ENCODE measurements around the gene PAQR5.
"Not testable (repeated sequence)": the region's sequence is repeated elsewhere in the genome, so short reads cannot be mapped to it uniquely, and the experiment has no call there.

Gene PAQR5

DNA sequence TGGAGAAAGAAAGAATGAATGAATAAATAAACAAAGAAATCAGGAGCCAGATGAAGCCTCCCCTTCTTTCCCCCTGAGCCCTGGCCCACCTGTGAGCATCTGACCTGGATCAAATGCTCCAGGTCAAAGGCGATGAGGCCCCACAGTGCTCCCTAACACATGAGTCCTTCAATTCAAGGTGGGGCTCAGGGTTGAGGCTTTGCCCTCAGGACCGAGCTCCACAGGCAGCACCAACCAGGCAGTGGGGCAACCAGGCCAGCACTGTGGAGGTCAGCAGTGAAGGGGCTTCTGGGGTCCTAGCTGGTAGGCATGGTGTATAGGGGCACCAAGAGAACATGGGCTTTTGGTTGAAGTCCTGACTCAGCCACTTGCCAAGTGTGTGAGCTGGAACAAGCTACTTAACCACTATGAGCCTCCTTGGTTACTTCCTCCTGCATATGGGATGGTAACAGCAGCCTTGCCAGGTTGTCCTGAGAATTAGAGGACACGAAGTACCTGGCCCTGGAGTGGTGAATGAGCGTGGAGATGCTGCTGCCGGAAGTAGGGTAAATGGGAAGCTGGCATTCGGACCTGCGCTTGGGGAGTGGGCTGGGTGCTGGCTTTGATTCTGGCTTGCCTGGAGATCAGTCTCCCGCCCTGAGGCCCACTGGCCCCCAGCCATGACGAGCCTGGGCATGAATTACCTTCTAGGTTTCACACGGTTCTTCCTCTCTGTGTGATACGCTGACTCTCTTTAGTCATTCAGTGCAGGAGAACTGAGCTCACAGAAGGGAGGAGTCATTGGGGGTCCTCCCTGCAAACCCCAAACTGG lies 10.0 kb upstream of the PAQR5 start:
- TF ChIP-seq, protein P1, sequence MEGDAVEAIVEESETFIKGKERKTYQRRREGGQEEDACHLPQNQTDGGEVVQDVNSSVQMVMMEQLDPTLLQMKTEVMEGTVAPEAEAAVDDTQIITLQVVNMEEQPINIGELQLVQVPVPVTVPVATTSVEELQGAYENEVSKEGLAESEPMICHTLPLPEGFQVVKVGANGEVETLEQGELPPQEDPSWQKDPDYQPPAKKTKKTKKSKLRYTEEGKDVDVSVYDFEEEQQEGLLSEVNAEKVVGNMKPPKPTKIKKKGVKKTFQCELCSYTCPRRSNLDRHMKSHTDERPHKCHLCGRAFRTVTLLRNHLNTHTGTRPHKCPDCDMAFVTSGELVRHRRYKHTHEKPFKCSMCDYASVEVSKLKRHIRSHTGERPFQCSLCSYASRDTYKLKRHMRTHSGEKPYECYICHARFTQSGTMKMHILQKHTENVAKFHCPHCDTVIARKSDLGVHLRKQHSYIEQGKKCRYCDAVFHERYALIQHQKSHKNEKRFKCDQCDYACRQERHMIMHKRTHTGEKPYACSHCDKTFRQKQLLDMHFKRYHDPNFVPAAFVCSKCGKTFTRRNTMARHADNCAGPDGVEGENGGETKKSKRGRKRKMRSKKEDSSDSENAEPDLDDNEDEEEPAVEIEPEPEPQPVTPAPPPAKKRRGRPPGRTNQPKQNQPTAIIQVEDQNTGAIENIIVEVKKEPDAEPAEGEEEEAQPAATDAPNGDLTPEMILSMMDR (conservative IDR thresholded peaks at IDR 0.05): no peak

DNA sequence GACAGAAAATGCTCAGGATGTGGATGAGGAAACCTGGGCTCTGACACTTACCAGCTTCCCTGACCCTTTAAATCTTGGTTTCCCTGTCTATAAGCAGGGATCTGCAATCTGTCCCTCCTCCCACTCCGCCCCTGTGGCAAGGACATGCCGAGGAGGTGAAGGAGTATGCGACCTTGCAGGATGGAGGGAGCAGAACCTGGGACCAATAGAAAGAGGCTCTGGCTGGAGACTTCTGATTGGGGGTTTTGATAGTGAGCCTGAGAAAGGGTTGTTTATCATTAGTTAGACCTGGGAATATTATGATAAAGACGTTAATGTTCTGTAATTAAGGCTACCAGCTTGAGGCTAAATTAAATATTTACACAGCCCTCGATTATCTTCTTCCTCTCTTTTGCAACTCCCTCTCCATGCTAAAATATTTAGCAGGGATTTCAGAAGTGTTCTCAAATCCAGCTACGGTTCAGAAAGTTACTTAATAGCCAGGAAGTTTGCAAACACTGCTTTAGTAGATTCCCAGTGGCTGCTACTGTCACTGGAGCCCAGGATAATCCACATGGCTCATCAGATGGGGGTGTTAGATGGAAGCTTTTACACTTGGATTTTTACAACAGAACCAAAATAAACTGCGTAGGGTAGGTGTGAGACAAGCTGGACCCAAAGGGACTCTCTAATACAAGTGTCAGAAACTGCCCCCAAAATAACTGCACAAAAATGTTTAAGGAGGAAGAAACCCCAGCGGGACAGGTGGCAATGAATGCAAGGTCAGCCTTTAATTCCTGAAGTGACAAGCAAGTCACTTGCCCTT lies 9.2 kb upstream of the PAQR5 start:
- TF ChIP-seq, protein P1 (conservative IDR thresholded peaks at IDR 0.05): no peak
- H3K27ac ChIP-seq: peak overlapping the region; percentile 30

More for the DNA sequence above, 10.0 kb upstream of the PAQR5 start:
- peak overlapping the region; percentile 30 for H3K27ac ChIP-seq

DNA sequence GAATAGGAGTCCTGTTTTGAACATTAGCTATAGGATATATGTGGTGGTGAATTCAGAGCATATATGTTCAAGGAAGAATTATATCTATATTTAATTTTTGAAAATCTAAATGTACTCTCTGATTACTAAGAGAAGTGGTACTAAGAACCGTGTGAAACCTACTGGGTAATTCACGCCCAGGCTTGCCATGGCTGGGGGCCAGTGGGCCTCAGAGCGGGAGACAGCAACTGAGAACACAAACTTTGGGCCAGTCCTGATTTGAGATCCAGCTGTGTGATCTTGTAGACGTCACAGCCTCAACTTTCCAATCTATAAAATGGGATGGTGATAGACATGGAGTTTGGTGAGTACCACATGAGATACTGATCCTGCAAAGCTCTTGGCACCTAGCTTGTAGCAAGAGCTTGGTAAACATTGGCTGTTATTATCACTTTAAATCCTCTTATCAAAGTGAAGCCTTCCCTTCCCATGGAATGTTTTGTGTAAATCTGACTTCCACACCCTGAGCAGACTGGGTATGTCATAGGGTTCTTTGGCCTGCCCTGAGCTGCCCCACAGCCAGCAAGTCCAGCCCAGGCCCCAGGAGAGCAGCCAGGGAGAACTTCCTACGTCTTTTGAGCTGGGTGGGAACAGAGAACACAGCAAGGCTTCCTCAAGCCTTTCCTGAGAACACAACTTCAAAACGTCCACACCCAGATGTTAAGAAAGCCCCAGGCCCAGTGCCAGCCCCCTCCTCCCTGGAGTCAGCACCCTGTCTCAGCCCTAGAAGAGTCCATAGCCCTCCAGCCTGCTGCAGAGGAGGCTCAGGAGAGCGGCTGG lies 8.2 kb upstream of the PAQR5 start:
- H3K27ac ChIP-seq: peak overlapping the region; percentile 30; the same call in 1 of the 2 replicates
- TF ChIP-seq, protein P1 (conservative IDR thresholded peaks at IDR 0.05): no peak

DNA sequence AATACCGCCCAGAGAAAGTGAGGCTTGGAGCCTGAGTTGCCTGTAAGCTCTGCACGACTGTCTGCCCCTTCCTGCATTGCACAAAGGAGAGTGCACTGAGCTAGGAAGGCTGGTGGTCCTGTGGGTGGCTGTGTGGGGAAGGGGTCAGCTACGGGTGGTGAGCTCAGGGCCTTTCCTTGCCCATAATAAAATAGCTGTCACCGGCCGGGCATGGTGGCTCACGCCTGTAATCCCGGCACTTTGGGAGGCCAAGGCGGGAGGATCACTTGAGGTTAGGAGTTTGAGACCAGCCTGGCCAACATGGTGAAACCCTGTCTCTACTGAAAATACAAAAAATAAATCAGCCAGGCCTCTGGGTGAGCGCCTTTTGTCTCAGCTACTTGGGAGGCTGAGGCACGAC lies 7.1 kb upstream of the PAQR5 start:
- not testable (repeated sequence) for H3K27ac ChIP-seq

DNA sequence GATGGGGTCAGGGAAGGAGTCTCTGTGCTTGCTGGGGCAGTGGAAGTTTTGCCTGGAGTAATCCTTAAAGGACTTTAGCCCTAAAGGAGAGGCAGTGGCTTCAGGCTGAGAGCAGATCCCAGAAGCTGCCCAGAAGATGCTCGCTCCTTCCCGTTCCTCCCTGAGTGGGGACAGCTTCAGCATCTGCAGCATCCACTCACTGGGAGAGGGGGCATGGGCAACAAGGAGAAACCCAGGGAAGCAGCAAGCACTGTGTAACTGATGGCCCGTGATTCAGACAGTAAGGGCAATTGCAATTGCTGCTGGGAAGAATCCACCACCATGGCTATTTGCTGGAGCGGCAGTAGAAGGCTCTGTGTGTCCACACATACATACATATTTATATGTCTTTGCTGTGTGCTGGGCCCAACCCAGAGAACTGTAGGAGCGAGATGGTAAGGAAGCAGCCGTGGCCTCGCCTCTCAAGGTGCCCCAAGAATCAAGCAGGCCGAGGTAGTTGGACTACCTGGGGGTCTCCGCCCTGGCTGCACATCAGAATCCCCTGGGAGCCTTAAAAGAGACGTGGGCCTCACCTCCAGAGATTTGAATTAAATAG lies 5.8 kb upstream of the PAQR5 start:
- TF ChIP-seq, protein P1 (conservative IDR thresholded peaks at IDR 0.05): no peak
- H3K27ac ChIP-seq: no peak overlapping the region

DNA sequence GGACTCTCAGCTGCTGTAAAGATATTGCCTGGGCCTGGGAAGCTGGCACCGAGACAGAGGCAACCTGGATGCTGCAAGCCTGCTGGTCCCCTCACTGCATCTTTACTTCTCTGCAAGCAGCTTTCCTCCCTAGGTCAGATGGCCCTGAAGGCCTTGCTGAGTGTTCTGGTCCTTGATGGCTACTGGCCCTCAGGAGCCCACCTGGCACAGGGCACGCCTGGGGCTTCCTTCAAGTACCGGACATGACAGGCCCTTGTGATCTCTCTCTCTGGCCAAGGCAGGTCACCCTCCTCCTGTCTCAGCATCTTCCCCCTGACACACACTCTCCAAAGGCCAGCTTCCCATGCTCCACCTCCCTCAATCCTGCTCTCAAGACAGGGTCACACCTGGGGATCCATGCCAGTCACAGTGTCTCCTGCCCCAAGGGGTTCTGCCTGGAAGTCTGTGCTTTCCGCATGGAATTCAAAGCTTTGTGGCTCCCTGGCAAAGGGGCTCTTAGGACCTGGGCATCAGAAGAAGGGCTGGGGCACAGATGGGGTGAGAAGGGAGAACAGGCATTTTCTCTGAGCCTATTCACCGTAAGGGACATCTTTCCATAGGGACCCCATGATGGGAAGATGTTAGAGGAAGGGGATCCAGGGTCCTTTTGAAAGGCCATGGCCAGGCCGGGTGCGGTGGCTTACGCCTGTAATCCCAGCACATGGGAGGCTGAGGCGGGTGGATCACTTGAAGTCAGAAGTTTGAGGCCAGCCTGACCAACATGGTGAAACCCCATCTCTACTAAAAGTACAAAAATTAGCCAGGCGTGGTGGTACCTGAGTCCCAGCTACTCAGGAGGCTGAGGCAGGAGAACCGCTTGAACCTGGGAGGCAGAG lies 4.7 kb upstream of the PAQR5 start:
- H3K27ac ChIP-seq: no peak overlapping the region
- TF ChIP-seq, protein P1 (conservative IDR thresholded peaks at IDR 0.05): no peak

DNA sequence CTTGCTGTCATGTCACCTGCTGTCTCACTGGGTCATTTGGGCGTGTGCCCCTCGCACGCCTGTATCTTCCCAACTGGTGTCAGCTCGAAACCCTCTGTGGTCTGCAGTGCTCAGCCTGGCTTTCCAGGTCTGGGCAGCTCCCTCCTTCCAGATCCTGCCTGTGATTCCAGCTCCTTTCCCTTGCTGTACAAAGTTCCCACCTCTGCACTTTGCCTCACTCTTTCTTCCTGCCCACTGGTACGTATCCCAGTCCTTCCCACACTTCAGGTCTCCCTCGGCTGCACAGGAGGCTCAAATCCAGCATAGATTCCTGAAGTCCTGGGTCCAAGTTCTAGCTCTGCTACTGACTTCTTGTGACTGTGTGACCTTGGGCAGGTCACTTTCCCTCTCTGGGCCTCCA lies 2.1 kb upstream of the PAQR5 start:
- H3K27ac ChIP-seq: no peak overlapping the region
- TF ChIP-seq, protein P1 (conservative IDR thresholded peaks at IDR 0.05): no peak

Data from VCaP (cell line).